OCI-LY7 (cell line): ENCODE data around the gene MRPS22. TPM values are rescaled to one million over a fixed set of nuclear protein-coding genes. Genes with fewer than 3 reads are reported as not detected.

Experiments used
- BruUV-seq: library from RNA; stranded (reverse); fragments of 400-500 nt; replicated peaks from 2 replicates; lab custom pipeline; 2021; lab: Mats Ljungman, UMichigan
- CTCF ChIA-PET: fragments of 300-600 bp; sonication (Branson Sonifier 250); formaldehyde crosslinking; loops from one replicate; lab custom pipeline; 2022; ENCODE audit warnings: antibody characterized with exemption; ENCODE audit not compliant: unreplicated experiment; lab: Charles Lee
- POLR2A ChIA-PET: fragments of 300-600 bp; sonication (Branson Sonifier 250); formaldehyde crosslinking; loops from one replicate; lab custom pipeline; 2022; ENCODE audit warnings: antibody characterized with exemption; lab: Charles Lee
- DNase-seq: peaks from one replicate; pipeline ENCODE4 v3.0.0-alpha.2; 2015; ENCODE audit warnings: low spot score
- H2AFZ ChIP-seq: fragments of 200-600 bp; sonication (generic), shearing (Covaris generic); 2 replicates; pipeline ENCODE4 v1.6.1; 2014; ENCODE audit warnings: mild to moderate bottlenecking, antibody characterized with exemption, low read length, moderate library complexity
- H3K27ac ChIP-seq: fragments of 200-600 bp; sonication (generic); 2 replicates; pipeline ENCODE4 v1.5.1; 2014; ENCODE audit warnings: mixed run types, low read depth, mild to moderate bottlenecking, moderate library complexity, low read length, inconsistent platforms; ENCODE audit not compliant: poor library complexity, severe bottlenecking
- H3K36me3 ChIP-seq: fragments of 200-600 bp; sonication (generic); 2 replicates; pipeline ENCODE4 v1.6.1; 2014; ENCODE audit warnings: mild to moderate bottlenecking, antibody characterized with exemption, low read length, moderate library complexity, mixed read lengths; ENCODE audit not compliant: insufficient read depth
- H3K4me1 ChIP-seq: fragments of 200-600 bp; sonication (generic); 2 replicates; pipeline ENCODE4 v1.5.1; 2014; ENCODE audit warnings: mild to moderate bottlenecking, low read length; ENCODE audit not compliant: insufficient read depth, poor library complexity, severe bottlenecking
- H3K4me2 ChIP-seq: fragments of 200-600 bp; sonication (generic); 2 replicates; pipeline ENCODE4 v1.6.1; 2014; ENCODE audit warnings: mild to moderate bottlenecking, low read length
- H3K4me3 ChIP-seq: fragments of 200-600 bp; sonication (generic); 2 replicates; pipeline ENCODE4 v1.5.1; 2014; ENCODE audit warnings: mild to moderate bottlenecking, low read depth, low read length; ENCODE audit not compliant: poor library complexity, severe bottlenecking
- H3K79me2 ChIP-seq: fragments of 200-600 bp; sonication (generic); 2 replicates; pipeline ENCODE4 v1.6.1; 2016; ENCODE audit warnings: low read depth, mild to moderate bottlenecking, low read length, moderate library complexity, mixed read lengths; ENCODE audit not compliant: insufficient read depth
- H3K9me2 ChIP-seq: fragments of 200-600 bp; sonication (generic); 2 replicates; pipeline ENCODE4 v1.6.1; 2016; ENCODE audit warnings: mild to moderate bottlenecking, low read length, mixed read lengths; ENCODE audit not compliant: insufficient read depth
- H3K9me3 ChIP-seq: fragments of 200-600 bp; sonication (generic); 2 replicates; pipeline ENCODE4 v1.6.1; 2014; ENCODE audit warnings: mild to moderate bottlenecking, mixed run types, low read length, mixed read lengths
- H4K20me1 ChIP-seq: fragments of 200-600 bp; sonication (generic); 2 replicates; pipeline ENCODE4 v1.6.1; 2014; ENCODE audit warnings: mild to moderate bottlenecking, antibody characterized with exemption, low read length, moderate library complexity, mixed read lengths; ENCODE audit not compliant: insufficient read depth
- CTCF ChIP-seq: fragments of 200-600 bp; sonication (generic); conservative IDR thresholded peaks from 2 replicates; pipeline ENCODE4 v1.5.1; 2014; ENCODE audit warnings: mild to moderate bottlenecking, antibody characterized with exemption, low read length, moderate library complexity, mixed read lengths
- EZH2phosphoT487 ChIP-seq: fragments of 200-600 bp; sonication (generic); IDR thresholded peaks from 2 replicates; pipeline ENCODE4 v1.6.1; 2018; ENCODE audit warnings: low read depth, borderline replicate concordance, mild to moderate bottlenecking, mixed run types, antibody characterized with exemption, low read length, moderate library complexity, mixed read lengths
- intact Hi-C: fragments of 100-400 bp; cut with micrococcal nuclease; formaldehyde crosslinking; loops from one replicate; pipeline ENCODE4 v1.10.0; 2022; ENCODE audit not compliant: unreplicated experiment
- total RNA-seq, 2 experiments: library from RNA; depleted of rRNA in 1 of 2; stranded (reverse); fragments of >200 nt in 1 of 2; shearing (Covaris generic) in 1 of 2; gene quantifications; 2 replicates each; pipeline ENCODE4 v1.2.3, GENCODE V29; 2014 to 2022

The MRPS22 gene
- total RNA-seq, 2 experiments from 2014 or later = 54.9 to 61.4 TPM

- Histone ChIP-seq H4K20me1 (no peaks in the 10 kb centered on the region), H2AFZ (no peak overlapping the region), H3K4me3 (no peak overlapping the region), H3K27ac (no peak overlapping the region), H3K9me3 (no peaks in the 10 kb centered on the region), H3K4me1 (no peaks in the 10 kb centered on the region), H3K9me2 (no peaks in the 10 kb centered on the region), H3K79me2 (no peaks in the 10 kb centered on the region), H3K4me2 (no peak overlapping the region), H3K36me3 (no peaks in the 10 kb centered on the region)
- DNase-seq = no peak
- BruUV-seq = no TSS peak
- intact Hi-C loops = no loop called here
- TF ChIP-seq CTCF (no peak), EZH2phosphoT487 (no peak)
- CTCF ChIA-PET = no interaction called here
- POLR2A ChIA-PET = no interaction called here
Measured at GRCh38 chr3:139317215-139317614, 26.6 kb upstream of the MRPS22 start.

- H3K27ac ChIP-seq = no peak overlapping the region
- POLR2A ChIA-PET = no interaction called here
- H3K4me1 ChIP-seq = no peaks in the 10 kb centered on the region
- no peaks in the 10 kb centered on the region for H3K9me3 ChIP-seq
- H3K9me2 ChIP-seq = no peaks in the 10 kb centered on the region
- no peaks in the 10 kb centered on the region for H3K79me2 ChIP-seq
- no peak overlapping the region for H2AFZ ChIP-seq
- CTCF ChIA-PET = no interaction called here
- intact Hi-C loops = no loop called here
- DNase-seq = no peak
- TF ChIP-seq EZH2phosphoT487 (no peak), CTCF (no peak)
- BruUV-seq = no TSS peak
- H3K4me3 ChIP-seq = no peak overlapping the region
- H4K20me1 ChIP-seq = no peaks in the 10 kb centered on the region
- no peaks in the 10 kb centered on the region for H3K36me3 ChIP-seq
- no peak overlapping the region for H3K4me2 ChIP-seq
Measured at GRCh38 chr3:139317660-139318430, 26.0 kb upstream of the MRPS22 start.

- H3K9me2 ChIP-seq = no peaks in the 10 kb centered on the region
- intact Hi-C loops = no loop called here
- H3K79me2 ChIP-seq = no peaks in the 10 kb centered on the region
- ChIA-PET POLR2A (no interaction called here), CTCF (no interaction called here)
- H3K27ac ChIP-seq = no peak overlapping the region
- no peak for DNase-seq
- H4K20me1 ChIP-seq = no peaks in the 10 kb centered on the region
- H3K4me3 ChIP-seq = no peak overlapping the region
- no peak overlapping the region for H2AFZ ChIP-seq
- no peaks in the 10 kb centered on the region for H3K4me1 ChIP-seq
- H3K4me2 ChIP-seq = no peak overlapping the region
- H3K9me3 ChIP-seq = no peaks in the 10 kb centered on the region
- BruUV-seq = no TSS peak
- no peak for TF ChIP-seq CTCF
- no peak for TF ChIP-seq EZH2phosphoT487
- no peaks in the 10 kb centered on the region for H3K36me3 ChIP-seq
Measured at GRCh38 chr3:139318431-139318816, 25.4 kb upstream of the MRPS22 start.
